ENCODE data around the gene ALOX15B.

- TF ChIP-seq CTCF (conservative IDR thresholded peaks at IDR 0.05 in 1 of 2, IDR thresholded peaks at IDR 0.05 in 1 of 2; ENCODE audit: low read depth in 1 of 2, low read length in 2 of 2) (no peak), EZH2 (IDR thresholded peaks at IDR 0.05; ENCODE audit: low read length, missing control alignments) (no peak)
Observed at GRCh38 chr17:8084250-8084649, 45.4 kb downstream of the ALOX15B start.
